PC-3 (cell line): ENCODE measurements around the gene ASPM.

ENCODE experiments used
- CTCF ChIP-seq: fragments of 300-600 bp; sonication (generic); conservative IDR thresholded peaks from 2 replicates; pipeline ENCODE4 v1.5.1; 2017; ENCODE audit warnings: antibody characterized with exemption, low read depth, mild to moderate bottlenecking, low read length
- EZH2 ChIP-seq: fragments of 300-600 bp; sonication (generic); IDR thresholded peaks from one replicate; pipeline ENCODE4 v1.6.1; 2017; ENCODE audit warnings: antibody characterized with exemption, mild to moderate bottlenecking, low read length; ENCODE audit not compliant: unreplicated experiment

- TF ChIP-seq CTCF = no peak
- TF ChIP-seq EZH2 = no peak
Observed at GRCh38 chr1:197081117-197081753, 65.2 kb downstream of the ASPM start.
